DOHH2 (cell line): ENCODE results near the gene PTP4A2.
"Not testable (repeated sequence)": the region's sequence is repeated elsewhere in the genome, so short reads cannot be mapped to it uniquely, and the experiment has no call there.

Experiments used
- H3F3A ChIP-seq: fragments of 200-600 bp; sonication (generic), shearing (Covaris generic); 2 replicates; pipeline ENCODE4 v1.6.0; 2016; ENCODE audit warnings: antibody characterized with exemption, mild to moderate bottlenecking; ENCODE audit not compliant: control insufficient read depth, insufficient read depth
- H3K27ac ChIP-seq: fragments of 200-600 bp; sonication (generic); 2 replicates; pipeline ENCODE4 v1.5.1; 2014; ENCODE audit warnings: low read depth, mild to moderate bottlenecking, low read length, moderate library complexity
- H3K27me3 ChIP-seq: fragments of 200-600 bp; sonication (generic); 2 replicates; pipeline ENCODE4 v1.6.1; 2014; ENCODE audit warnings: mild to moderate bottlenecking, low read length, mixed read lengths; ENCODE audit not compliant: control insufficient read depth
- H3K36me3 ChIP-seq: fragments of 200-600 bp; sonication (generic); 2 replicates; pipeline ENCODE4 v1.6.1; 2014; ENCODE audit warnings: mild to moderate bottlenecking, low read length, moderate library complexity, mixed read lengths; ENCODE audit not compliant: control insufficient read depth
- H3K4me1 ChIP-seq: fragments of 200-600 bp; sonication (generic); 2 replicates; pipeline ENCODE4 v1.6.1; 2014; ENCODE audit warnings: mild to moderate bottlenecking, low read length, mixed read lengths; ENCODE audit not compliant: control insufficient read depth
- H3K4me2 ChIP-seq: fragments of 200-600 bp; sonication (generic); 2 replicates; pipeline ENCODE4 v1.6.0; 2014; ENCODE audit warnings: mild to moderate bottlenecking, low read length, moderate library complexity
- H3K4me3 ChIP-seq: fragments of 200-600 bp; sonication (generic); 2 replicates; pipeline ENCODE4 v1.5.1; 2014; ENCODE audit warnings: mild to moderate bottlenecking, low read length, mixed read lengths
- H3K79me2 ChIP-seq: fragments of 200-600 bp; sonication (generic); 2 replicates; pipeline ENCODE4 v1.6.1; 2014; ENCODE audit warnings: mild to moderate bottlenecking, low read length, mixed read lengths; ENCODE audit not compliant: control insufficient read depth
- H3K9me2 ChIP-seq: fragments of 200-600 bp; sonication (generic); replicated peaks from 2 replicates; pipeline ENCODE4 v1.6.1; 2014; ENCODE audit warnings: mild to moderate bottlenecking, low read length, mixed read lengths; ENCODE audit not compliant: control insufficient read depth
- H3K9me3 ChIP-seq: fragments of 200-600 bp; sonication (generic); 2 replicates; pipeline ENCODE4 v1.6.1; 2014; ENCODE audit warnings: antibody characterized with exemption, low read length, mixed read lengths; ENCODE audit not compliant: control insufficient read depth, insufficient read depth
- H4K20me1 ChIP-seq: fragments of 200-600 bp; sonication (generic); 2 replicates; pipeline ENCODE4 v1.6.0; 2014; ENCODE audit warnings: low read depth, mild to moderate bottlenecking, antibody characterized with exemption, low read length, moderate library complexity; ENCODE audit not compliant: control insufficient read depth, insufficient read depth
- EZH2phosphoT487 ChIP-seq: fragments of 200-600 bp; sonication (generic); IDR thresholded peaks from 2 replicates; pipeline ENCODE4 v1.6.1; 2017; ENCODE audit warnings: borderline replicate concordance, mild to moderate bottlenecking, antibody characterized with exemption, low read length, moderate library complexity, mixed read lengths
- TF ChIP-seq, protein P1 (sequence below): fragments of 200-600 bp; sonication (generic); IDR thresholded peaks from one replicate; pipeline ENCODE4 v1.5.1; 2014; ENCODE audit warnings: antibody characterized with exemption, mild to moderate bottlenecking, low read depth, low read length; ENCODE audit not compliant: poor library complexity, severe bottlenecking

The PTP4A2 gene

DNA sequence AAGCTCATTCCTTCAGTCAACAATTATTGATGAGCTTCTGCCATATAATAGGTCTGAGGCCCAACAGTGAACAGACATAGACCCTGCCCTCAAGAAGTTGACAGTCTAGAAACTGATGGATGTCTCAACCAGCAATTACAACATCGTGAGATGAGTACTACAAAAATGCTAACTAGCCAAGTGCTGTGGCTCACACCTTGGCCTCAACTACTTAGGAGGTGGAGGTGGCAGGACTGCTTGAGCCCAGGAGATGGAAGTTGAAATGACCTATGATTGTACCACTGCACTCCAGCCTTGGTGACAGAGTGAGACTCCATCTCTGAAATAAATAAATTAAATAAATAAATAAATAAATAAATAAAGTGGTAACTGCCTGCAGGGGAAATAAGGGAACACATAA, 11.7 kb upstream of the PTP4A2 start:
- Histone ChIP-seq H3K27ac (no peak overlapping the region), H3F3A (no peaks in the 10 kb centered on the region; the same call in 1 of the 2 replicates), H3K4me3 (no peak overlapping the region), H3K36me3 (no peaks in the 10 kb centered on the region), H3K9me3 (no peaks in the 10 kb centered on the region), H3K4me2 (no peak overlapping the region), H4K20me1 (no peaks in the 10 kb centered on the region), H3K4me1 (peaks cover 12% of the 10 kb centered on the region), H3K27me3 (no peaks in the 10 kb centered on the region), H3K9me2 (no peaks in the 10 kb centered on the region), H3K79me2 (no peaks in the 10 kb centered on the region)
- TF ChIP-seq, protein P1, sequence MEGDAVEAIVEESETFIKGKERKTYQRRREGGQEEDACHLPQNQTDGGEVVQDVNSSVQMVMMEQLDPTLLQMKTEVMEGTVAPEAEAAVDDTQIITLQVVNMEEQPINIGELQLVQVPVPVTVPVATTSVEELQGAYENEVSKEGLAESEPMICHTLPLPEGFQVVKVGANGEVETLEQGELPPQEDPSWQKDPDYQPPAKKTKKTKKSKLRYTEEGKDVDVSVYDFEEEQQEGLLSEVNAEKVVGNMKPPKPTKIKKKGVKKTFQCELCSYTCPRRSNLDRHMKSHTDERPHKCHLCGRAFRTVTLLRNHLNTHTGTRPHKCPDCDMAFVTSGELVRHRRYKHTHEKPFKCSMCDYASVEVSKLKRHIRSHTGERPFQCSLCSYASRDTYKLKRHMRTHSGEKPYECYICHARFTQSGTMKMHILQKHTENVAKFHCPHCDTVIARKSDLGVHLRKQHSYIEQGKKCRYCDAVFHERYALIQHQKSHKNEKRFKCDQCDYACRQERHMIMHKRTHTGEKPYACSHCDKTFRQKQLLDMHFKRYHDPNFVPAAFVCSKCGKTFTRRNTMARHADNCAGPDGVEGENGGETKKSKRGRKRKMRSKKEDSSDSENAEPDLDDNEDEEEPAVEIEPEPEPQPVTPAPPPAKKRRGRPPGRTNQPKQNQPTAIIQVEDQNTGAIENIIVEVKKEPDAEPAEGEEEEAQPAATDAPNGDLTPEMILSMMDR, result no peak
- no peak for TF ChIP-seq EZH2phosphoT487

DNA sequence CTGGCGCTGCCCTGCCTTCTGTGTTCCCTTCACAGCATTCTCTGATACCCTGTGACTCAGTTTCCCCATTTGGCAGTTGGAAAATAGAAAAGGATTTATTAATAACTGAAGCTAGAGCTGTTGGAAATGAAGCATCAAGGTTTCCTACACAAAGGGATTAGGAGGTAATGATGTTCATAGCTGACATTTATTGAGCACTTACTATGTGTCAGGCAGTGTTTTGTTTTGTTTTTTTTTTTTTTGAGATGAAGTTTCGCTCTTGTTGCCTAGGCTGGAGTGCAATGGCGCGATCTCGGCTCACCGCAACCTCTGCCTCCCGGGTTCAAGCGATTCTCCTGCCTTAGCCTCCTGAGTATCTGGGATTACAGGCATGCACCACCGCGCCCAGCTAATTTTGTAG, 7.5 kb upstream of the PTP4A2 start:
- H3K27ac ChIP-seq, H3K9me2 ChIP-seq, H3K79me2 ChIP-seq, H3K4me3 ChIP-seq, H3K4me2 ChIP-seq, H3K27me3 ChIP-seq, H3K9me3 ChIP-seq, H3K36me3 ChIP-seq, H4K20me1 ChIP-seq: not testable (repeated sequence)
- H3K4me1 ChIP-seq, result peaks cover 39% of the 10 kb centered on the region
- H3F3A ChIP-seq, result peaks cover 12% of the 10 kb centered on the region

DNA sequence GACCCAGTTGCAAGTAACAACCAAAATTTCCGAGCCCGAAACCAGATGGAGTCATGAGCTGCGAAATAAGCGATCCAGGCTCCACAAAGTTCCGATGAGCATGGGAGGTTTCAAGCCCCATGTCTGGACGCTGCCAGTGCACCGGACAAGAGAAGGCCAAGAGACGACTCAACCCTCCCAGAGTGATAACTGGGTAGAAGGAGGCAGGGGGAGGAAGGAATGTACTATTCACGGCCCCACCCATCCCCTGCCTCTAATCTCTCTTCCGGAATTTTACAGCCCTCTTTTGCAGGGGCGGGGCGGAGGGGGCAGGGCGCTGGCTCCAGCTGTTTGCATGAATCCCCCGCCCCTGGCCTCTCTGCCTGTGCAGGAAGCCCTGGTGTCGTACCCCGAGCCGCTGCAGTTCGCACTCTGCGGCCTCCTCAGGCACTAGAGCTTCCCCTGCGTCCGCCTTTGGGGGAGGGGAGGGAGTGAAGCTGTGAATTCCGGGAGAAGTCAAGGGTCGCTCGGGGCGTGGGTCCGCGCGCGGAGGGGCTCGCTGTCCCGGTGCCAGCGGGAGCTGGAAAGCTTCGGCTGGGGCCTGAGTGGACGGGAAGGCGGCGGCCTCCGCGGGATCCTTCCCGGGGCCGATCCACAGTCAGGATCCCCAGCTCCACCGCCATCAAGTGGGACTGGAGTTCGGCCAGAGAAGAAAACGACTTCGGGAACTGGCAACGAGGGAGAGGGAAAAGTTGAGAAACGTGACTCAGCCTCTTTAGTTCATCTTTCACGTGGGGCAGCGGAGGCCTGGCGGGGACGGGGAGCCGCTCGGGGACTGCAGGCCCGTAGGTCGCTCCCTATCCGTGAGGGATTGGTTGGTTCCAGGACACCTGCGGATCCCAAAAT, 6.3 kb upstream of the PTP4A2 start:
- Histone ChIP-seq H3K4me2 (peak overlapping the region; percentile 98), H3K9me3 (no peaks in the 10 kb centered on the region), H3K9me2 (no peaks in the 10 kb centered on the region), H3K4me1 (peaks cover 49% of the 10 kb centered on the region), H3K4me3 (peak overlapping the region; percentile 91), H3K36me3 (no peaks in the 10 kb centered on the region), H3K27ac (peak overlapping the region; percentile 69), H3K79me2 (0 out of 2 replicates have a peak, but pooled peaks cover 3% of the 10 kb centered on the region), H3K27me3 (no peaks in the 10 kb centered on the region), H4K20me1 (no peaks in the 10 kb centered on the region), H3F3A (peaks cover 20% of the 10 kb centered on the region)
- no peak for TF ChIP-seq EZH2phosphoT487
- TF ChIP-seq, protein P1, result no peak

DNA sequence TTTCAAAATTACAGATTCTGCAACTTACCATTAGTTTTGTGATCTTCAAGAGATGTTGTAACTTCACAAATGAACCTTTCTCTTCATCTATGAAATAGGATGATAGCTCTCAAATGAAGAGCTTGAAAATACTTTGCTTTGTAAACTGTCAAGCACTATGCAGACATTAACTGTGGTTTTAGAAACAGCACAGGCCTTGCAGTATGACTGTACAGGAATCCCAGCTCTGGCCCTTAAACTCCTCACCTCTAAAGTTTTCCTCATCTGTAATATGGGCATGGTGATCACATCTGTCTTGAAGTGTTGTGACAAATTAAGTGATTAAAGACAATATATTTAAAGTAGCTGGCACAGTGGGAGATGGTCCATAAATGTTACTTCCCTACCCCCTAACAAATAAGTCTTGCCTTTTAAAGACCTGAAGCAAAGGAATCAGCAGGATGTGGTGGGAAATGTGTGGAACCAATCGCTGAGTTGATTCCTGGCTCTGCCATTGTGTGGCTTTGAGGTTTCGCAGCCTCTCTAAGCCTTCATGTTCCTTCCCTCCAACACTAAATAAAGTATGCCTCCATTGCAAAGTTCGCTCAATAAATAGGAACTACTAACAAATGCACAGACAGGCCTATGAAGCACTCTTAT, 5.5 kb upstream of the PTP4A2 start:
- Histone ChIP-seq H3K4me2 (peak overlapping the region; percentile 98), H4K20me1 (no peaks in the 10 kb centered on the region), H3K9me2 (no peaks in the 10 kb centered on the region), H3K4me3 (peak overlapping the region; percentile 91), H3K36me3 (no peaks in the 10 kb centered on the region), H3K27me3 (no peaks in the 10 kb centered on the region), H3K4me1 (peaks cover 57% of the 10 kb centered on the region), H3K27ac (peak overlapping the region; percentile 69), H3F3A (peaks cover 22% of the 10 kb centered on the region), H3K79me2 (peaks cover 4% of the 10 kb centered on the region), H3K9me3 (no peaks in the 10 kb centered on the region)
- TF ChIP-seq EZH2phosphoT487, result no peak
- TF ChIP-seq, protein P1, result no peak

DNA sequence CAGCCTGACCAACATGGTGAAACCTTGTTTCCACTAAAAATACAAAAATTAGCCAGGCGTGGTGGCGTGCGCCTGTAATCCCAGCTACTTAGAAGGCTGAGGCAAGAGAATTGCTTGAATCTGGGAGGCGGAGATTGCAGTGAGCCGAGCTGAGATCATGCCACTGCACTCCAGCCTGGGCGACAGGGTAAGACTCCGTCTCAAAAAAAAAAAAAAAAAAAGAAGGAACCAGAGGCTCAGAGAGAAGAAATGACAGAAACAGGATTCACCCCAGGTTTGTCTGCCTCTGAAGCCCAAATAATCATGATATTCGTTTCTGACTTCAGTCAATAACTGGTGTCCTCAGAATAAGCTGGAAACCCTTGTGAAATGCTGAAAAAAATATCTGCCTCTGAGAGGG, 3.9 kb upstream of the PTP4A2 start:
- H3K36me3 ChIP-seq, H3K9me3 ChIP-seq, H4K20me1 ChIP-seq, H3K27me3 ChIP-seq, H3K9me2 ChIP-seq: not testable (repeated sequence)
- Histone ChIP-seq H3K27ac (peak overlapping the region; percentile 69), H3F3A (peaks cover 24% of the 10 kb centered on the region), H3K4me3 (peak overlapping the region; percentile 39), H3K4me2 (peak overlapping the region; percentile 98), H3K79me2 (peaks cover 18% of the 10 kb centered on the region), H3K4me1 (peaks cover 60% of the 10 kb centered on the region)
